HTR-8/SVneo (cell line): ENCODE measurements around the gene CIITA.
A peak's percentile ranks its signal among the peaks of the same experiment; 100 is the strongest.
"Not testable (repeated sequence)": the region's sequence is repeated elsewhere in the genome, so short reads cannot be mapped to it uniquely, and the experiment has no call there.

Source experiments
- DNase-seq: peaks from one replicate; pipeline ENCODE4 v3.0.0; 2011; ENCODE audit warnings: low spot score, mixed read lengths; ENCODE audit not compliant: insufficient read length
- FAIRE-seq: peaks from 2 replicates; lab custom pipeline; 2011; peaks lifted over from hg19 to GRCh38; lab: Jason Lieb, UNC

The CIITA gene

DNA sequence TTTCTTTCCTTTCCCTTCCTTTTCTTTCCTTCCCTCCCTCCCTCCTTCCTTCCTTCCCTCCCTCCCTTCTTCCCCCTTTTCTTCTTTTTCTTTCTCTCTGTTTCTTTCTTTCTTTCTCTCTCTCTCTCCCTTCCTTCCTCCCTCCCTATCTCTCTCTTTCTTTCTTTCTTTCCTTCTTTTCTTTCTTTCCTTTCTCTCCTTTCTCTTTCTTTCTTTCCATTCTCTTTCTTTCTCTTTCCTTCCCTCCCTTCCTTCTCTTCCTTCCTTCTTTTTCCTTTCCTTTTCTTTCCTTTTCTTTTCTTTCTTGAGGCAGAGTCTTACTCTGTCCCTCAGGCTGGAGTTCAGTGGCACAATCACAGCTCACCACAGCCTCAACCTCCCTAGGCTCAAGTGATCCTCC lies 34.3 kb downstream of the CIITA start:
- FAIRE-seq (no peak), DNase-seq (no peak)

DNA sequence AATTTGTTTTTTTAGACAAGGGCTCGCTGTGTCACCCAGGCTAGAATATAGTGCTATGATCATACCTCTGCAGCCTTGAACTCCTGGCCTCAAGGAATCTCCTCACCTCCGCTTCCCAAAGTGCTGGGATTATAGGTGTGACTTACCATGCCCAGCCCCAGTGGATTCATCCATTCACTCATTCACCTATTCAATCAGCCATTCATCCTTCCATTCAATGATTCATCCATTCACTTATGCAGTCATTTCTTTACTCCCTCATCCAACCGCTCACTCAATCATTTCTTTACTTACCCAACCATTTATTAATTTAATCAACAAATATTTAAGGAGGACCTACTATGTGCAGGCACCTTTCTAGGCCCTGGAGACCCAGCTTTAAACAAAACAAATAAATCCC lies 39.5 kb downstream of the CIITA start:
- no peak for DNase-seq

DNA sequence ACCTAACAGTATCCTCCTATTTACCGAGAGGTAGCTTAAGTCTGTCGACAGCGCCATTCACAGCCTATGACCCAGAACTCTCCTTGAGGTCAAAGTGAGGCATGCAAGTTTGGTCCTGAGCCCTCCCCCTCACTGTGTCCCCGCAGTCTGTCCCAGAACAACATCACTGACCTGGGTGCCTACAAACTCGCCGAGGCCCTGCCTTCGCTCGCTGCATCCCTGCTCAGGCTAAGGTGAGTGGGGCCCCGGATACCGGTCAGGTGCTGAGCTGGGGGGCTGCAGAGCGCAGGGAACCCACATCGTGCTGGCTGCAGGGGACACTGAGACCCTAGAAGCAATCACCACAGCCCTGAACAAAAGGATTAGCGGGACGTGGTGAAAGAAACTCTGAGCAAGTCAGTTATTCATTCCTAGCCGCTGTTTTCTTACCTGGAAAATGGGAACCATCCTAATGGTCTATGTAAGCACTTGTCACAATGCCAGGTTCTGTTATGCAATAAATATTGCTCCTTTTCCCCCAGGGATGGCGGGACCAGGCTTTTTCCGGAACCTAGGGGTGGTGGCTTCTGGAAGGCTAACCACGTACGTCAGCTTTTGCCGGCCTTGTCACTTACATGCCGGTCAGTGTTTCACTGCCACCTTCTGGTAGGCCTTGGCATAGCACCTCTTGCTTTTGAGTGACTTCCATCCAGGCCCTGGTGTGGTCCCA lies 41.4 kb downstream of the CIITA start:
- FAIRE-seq (peak; percentile 68), DNase-seq (peak; percentile 88)

More for the DNA sequence above, 39.5 kb downstream of the CIITA start:
- no peak for FAIRE-seq

DNA sequence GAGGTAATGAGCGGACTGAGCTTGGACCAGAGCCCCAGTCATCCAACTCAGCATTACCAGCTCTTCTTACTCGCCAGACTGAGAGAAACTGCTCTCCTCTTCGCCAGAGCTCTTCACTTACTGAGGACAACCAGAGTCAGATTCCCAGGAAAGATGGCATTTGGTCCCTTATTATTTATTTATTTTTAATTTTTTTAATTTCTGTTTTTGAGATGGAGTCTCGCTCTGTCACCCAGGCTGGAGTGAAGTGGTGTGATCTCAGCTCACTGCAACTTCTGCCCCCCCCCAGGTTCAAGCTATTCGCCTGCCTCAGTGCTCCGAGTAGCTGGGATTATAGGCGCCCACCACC lies 42.0 kb downstream of the CIITA start:
- DNase-seq (no peak), FAIRE-seq (no peak)

DNA sequence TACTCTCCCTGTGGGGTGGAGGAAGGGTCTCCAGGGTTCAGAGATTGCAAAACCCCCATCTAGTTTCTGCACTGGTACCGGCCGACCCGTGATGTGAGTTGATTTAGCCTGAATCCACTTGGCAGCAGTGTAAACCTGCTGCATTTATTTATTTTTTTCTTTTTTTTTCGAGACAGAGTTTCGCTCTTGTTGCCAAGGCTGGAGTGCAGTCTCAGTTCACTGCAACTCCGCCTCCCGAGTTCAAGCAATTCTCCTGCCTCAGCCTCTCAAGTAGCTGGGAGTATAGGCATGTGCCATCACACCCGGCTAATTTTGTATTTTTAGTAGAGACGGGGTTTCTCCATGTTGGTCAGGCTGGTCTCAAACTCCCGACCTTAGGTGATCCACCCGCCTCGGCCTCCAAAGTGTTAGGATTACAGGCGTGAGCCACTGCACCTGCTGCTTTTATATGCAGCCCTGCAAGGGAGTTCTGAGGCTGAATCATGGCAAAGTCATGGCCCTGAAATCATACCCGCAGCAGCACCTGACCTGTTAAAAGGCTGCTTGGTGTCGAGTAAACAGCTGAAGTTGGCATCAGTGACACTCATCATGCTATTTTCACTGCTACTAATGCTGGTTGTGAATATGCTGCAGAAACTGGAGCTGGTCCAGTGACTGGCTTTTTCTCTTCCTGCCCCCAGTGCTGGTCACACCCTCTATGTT lies 43.9 kb downstream of the CIITA start:
- DNase-seq = no peak
- FAIRE-seq = no peak

DNA sequence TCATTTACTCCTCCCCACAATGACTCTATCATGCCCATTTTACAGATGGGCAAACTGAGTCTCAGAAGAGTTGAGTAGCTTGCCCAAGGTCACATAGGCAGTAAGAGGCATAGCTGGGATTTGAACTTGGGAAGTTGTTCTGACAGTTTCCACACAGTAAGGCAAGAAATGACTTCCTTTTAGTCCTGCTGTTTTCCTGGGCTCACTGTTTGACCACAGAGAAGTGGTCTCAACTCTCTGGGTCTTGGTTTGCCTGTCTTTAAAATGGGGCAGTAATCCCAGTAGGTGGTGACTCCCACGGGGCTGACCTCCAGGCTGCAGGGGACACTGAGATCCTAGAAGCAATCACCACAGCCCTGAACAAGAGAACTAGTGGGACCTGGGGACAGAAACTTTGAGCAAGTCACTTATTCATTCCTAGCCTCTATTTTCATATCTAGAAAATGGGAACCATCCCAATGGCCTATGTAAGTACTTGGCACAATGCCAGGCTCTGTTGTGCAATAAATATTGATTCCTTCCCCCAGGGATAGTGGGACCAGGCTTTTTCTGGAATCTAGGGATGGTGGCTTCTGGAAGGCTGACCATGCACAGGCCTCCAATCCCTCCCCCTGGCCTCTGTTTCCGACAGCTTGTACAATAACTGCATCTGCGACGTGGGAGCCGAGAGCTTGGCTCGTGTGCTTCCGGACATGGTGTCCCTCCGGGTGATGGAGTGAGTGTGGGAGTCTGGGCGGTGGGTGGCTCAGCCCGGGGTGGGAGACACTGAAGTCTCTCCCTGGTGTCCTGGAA lies 44.7 kb downstream of the CIITA start:
- DNase-seq = no peak

DNA sequence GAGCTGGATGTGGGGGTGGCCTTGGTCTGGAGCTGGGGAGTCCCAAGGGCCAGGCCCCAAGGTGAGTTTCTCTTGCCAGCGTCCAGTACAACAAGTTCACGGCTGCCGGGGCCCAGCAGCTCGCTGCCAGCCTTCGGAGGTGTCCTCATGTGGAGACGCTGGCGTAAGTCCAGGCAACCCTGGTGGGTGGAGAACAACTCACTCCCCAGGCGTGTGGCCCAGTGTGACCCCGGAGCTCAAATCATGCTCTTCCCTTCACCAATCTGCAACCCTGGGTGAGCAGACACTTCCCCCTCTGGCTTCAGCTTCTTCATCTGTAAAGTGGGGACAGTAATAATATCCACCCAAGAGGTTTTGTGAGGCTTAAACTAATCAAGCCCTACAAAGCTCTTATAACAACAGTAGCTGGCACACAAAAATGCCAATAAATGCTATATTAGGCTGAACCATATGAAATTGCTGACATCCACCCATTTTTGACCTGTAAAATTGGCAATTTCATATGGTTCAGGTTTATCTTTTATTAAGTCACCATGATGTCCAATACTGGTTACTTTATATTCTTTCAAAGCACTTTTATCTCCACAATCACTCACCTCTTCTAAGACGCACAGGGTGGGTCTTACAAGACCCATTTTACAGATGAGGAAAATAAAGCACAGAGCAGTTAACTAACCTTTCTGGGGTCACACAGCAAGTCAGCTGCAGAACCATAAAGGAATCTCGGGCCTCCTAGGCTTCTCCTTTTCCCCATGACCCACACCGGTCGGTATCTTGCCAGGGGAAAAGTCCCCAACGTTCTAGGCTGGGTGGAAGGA lies 45.5 kb downstream of the CIITA start:
- FAIRE-seq = no peak

More for the DNA sequence above, 44.7 kb downstream of the CIITA start:
- FAIRE-seq = no peak

DNA sequence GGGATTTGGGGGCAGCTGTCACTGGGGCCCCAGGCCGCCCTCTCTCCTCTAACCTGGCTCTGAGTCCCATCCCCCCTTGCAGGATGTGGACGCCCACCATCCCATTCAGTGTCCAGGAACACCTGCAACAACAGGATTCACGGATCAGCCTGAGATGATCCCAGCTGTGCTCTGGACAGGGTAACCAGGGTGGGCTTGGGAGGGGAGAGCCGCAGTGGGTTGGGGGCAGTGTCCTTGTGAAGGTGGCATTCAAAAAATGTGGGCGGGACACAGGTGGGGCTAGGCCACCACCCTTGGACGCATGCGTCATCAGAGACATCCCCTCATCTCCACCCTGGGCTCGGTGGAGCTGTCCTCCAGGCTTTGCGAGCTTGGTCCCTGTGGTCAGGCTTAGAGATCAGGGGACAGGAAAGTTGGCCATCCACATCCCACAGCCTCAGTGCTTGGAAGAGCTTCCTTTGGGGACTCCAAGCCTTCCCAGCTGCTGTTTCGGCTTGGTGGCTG lies 46.2 kb downstream of the CIITA start:
- FAIRE-seq (no peak), DNase-seq (no peak)

More for the DNA sequence above, 45.5 kb downstream of the CIITA start:
- no peak for DNase-seq

DNA sequence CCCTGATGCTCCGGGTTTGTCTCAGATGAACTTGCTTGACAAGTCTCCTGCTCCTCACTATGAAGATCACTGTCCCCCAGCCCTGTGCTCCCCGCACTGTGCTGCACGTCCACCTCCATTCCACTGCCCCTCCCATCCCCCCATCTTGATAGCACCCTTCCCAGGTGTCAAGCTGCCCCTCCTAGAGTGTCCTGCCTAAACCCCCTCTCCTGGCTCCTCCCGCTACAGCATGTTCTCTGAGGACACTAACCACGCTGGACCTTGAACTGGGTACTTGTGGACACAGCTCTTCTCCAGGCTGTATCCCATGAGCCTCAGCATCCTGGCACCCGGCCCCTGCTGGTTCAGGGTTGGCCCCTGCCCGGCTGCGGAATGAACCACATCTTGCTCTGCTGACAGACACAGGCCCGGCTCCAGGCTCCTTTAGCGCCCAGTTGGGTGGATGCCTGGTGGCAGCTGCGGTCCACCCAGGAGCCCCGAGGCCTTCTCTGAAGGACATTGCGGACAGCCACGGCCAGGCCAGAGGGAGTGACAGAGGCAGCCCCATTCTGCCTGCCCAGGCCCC lies 46.7 kb downstream of the CIITA start:
- DNase-seq (no peak), FAIRE-seq (no peak)

DNA sequence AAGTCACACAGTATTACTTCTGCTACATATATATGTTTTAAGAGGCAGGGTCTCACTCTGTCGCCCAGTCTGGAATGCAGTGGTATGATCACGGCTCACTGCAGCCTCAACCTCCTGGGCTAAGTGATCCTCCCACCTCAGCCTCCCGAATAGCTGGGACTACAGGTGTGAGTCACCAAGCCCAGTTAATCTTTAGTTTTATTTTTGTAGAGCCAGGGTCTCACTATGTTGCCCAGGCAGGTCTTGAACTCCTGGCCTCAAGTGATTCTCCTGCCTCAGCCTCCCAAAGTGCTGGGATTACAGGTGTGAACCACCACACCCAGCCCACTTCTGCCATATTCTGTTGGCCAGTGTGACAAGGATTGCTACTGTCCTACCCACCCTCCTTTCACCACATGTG lies 48.3 kb downstream of the CIITA start:
- not testable (repeated sequence) for DNase-seq, FAIRE-seq

DNA sequence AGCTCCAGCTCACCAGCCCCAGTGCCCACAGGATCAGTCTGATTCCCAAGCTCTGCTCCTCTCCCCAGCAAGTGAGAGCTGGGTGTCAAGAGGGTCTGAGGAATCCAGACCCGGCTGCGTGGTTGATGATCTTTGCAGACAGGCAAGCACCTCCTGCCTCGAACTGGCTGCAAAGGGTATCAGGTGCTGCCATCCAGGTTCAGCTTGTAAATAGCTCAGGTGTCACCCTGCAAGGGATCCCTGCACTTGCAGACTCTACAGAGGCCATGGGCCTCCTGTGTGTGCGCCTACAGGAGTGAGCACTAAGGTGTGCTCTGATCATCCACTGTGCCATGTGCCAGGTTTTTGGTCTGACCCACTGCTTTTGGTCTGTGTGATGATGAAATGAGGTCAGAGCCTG lies 49.1 kb downstream of the CIITA start:
- DNase-seq (no peak), FAIRE-seq (no peak)

DNA sequence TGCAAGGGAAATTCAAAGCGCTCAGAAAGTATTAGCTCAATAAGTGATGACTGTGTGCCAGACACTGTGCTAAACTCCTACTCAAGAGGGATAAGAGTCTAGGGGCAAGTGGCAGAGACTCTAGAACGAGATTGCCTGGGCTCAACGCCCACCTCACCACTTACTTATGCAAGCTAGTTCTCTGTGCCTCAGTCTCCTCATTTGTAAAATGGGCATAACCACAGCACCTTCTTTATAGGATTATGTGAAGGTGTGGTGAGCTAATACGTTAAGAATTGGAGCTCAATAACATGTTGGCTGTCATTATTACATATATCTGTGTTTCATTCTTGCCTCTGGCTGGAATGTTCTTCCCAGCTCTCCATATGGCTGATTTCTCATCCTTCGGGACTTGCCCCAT lies 49.9 kb downstream of the CIITA start:
- DNase-seq = no peak
- FAIRE-seq = no peak

DNA sequence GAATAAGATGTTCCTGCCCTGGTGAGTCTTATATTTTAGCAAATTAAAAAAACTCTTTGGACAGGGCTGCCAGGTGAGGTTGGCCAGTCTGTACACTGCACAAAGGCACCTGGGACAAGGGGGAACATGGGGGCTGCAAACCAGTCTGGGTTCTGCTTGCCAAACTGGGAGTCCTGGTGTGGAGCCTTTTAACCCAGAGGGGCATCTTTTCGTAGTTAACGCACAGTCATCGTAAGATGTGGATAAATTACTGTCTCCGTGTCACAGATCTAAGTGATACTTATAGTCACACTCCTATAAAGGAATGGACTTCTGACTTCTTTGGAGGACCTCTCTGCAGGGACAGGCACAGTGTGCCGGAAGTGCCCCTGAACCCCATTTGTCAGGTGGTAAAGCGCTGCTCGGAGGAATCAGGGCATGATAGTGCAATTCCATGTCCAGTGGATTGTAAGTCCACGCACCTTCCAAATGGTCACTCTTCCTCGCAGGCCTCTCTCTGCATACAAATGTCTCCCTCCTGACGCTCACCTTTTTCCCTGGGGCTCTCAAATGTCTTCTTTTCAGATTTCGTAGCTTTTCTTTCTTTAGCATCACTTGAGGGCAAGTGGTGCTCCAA lies 50.6 kb downstream of the CIITA start:
- FAIRE-seq = no peak
- DNase-seq = no peak

DNA sequence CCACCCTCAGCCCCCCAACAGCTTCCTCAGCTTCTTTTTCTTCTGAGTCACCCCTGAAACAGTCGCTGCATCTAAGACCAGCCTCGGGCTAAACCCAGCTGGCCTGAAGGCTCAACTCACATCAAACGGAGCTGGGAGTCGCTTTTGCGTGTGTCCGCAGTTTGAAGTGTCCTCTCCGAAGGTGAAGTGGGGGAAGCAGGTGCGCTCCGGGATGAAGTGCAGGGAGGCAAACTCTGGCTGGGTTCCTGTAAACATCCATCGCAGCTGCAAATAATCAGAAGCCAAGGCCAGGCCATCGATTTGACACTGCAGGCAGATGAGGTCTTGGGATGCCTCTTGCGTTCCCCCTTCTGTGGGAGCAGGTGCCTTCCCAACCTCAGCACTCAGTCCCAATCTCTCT lies 52.1 kb downstream of the CIITA start:
- FAIRE-seq = not testable (repeated sequence)

DNA sequence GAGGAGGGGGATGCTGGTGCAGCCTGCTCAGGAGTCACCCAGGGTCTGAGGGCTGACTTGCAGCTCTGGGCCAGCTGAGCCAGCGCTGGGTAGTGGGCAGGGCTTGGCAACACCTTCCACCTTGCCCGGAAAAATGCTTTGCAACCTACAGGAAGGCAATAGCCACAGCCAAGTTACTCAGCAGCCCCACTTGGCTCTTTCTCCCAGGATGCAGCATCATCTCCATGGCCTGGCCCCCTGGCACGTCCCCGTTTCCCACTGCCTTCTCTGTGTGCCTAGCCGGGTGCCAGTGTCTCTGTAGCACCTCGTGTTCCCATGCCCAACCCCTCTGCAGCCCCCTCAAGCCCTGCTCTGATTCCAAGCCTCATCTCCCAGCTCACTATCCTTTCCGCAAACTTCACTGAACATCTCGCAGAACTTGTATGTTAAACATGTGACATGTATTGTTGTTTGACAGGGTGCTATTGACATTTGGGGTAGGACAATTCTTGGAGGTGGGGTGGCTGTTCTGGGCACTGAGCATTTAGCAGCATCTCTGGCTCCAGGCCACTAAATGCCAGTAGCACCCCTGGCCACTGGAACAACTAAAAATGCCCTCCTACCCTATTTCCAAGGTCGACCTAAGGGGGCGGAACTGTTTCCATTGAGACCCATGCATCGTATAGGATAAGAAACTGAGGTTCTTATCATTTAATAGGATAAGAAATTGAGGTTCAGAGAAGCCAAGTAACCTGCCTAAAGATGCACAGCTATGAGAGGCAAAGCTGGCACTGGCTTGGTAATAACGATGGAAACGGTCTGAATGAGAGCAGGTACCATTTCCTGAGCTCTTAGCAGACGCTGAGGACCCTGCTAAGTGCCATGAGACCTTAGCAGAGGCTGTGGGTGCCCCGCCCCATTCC lies 53.1 kb downstream of the CIITA start:
- FAIRE-seq (no peak), DNase-seq (no peak)

More for the DNA sequence above, 52.1 kb downstream of the CIITA start:
- DNase-seq = not testable (repeated sequence)

DNA sequence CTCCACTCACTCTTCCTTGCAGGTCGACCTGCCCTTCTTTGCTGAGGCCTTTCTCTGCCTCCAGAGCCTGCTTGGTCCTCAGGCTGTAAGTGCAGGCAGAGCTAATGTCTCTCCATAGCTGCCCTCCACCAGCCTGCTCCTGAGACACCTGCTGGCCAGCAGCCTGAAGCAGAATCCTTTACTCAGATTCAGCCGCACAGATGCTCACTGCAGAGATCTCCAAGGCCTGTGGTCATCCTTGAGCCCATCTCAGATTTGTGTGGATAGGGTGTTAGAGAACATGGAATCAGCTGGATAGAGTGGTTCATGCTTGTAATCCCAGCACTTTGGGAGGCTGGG lies 53.7 kb downstream of the CIITA start:
- FAIRE-seq (no peak), DNase-seq (no peak)

DNA sequence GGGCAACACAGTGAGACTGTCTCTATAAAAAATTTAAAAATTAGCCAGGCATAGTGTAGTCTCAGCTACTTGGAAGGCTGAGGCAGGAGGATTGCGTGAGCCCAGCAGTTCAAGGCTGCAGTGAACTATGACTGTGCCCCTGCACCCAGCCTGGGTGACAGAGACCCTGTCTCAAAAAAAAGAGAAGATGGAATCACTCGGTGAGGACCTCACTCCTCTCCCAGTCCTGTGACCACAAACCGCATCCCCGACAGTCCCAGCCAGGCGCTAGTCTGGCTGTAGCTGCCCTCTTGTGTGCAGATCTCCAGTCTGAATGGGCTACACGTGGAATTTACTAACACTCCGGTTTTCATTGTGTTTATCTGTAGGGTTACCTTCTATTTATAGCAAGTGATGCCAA lies 54.1 kb downstream of the CIITA start:
- FAIRE-seq (no peak), DNase-seq (no peak)

DNA sequence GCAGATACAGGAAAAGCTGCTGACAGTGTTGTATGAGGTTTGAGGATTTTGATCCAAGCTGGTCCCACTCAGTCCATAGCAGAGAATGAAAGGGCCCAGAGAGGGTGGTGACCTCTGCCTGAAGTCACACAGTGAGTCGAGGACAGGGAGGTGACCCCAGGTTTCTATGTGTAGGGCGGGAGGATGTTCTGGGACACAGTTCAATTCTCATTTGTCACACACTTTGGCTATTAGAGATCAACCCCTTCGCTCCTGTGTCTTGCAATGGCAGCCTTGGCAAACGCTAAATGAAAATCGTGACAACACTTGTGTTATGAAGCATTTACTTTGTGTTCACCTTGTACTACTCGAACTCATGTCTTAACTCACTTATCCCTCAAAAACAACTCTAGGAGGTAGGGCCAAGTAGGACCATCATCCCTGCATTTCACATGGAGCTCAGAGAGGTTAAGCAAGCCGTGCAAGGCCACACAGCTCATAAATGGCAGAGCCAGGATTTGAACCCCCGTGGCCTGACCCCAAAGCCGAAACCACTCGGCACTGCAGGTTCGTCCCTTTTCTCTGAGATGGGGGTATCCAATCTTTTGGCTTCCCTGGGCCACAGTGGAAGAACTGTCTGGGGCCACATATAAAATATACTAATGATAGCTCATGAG lies 55.1 kb downstream of the CIITA start:
- no peak for FAIRE-seq

More for the DNA sequence above, 55.1 kb downstream of the CIITA start:
- DNase-seq = no peak
